OCI-LY1 (cell line): ENCODE results near the gene GATD1.

Experiments
- H2AFZ ChIP-seq: fragments of 200-600 bp; sonication (generic), shearing (Covaris generic); 2 replicates; pipeline ENCODE4 v1.6.0; 2014; ENCODE audit warnings: antibody characterized with exemption, mild to moderate bottlenecking, low read length
- H3F3A ChIP-seq: fragments of 200-600 bp; sonication (generic), shearing (Covaris generic); 2 replicates; pipeline ENCODE4 v1.6.0; 2014; ENCODE audit warnings: mild to moderate bottlenecking, antibody characterized with exemption, low read length, moderate library complexity; ENCODE audit not compliant: insufficient read depth
- H3K27ac ChIP-seq: fragments of 200-600 bp; sonication (generic); 2 replicates; pipeline ENCODE4 v1.5.1; 2014; ENCODE audit warnings: low read length, mixed run types, mild to moderate bottlenecking, low read depth; ENCODE audit not compliant: poor library complexity, severe bottlenecking
- H3K27me3 ChIP-seq: fragments of 200-600 bp; sonication (generic); 2 replicates; pipeline ENCODE4 v1.6.0; 2014; ENCODE audit warnings: antibody characterized with exemption, mild to moderate bottlenecking, low read length, moderate library complexity; ENCODE audit not compliant: insufficient read depth
- H3K36me3 ChIP-seq: fragments of 200-600 bp; sonication (generic); 2 replicates; pipeline ENCODE4 v1.6.1; 2014; ENCODE audit warnings: mild to moderate bottlenecking, antibody characterized with exemption, low read length, moderate library complexity, mixed read lengths; ENCODE audit not compliant: insufficient read depth
- H3K4me1 ChIP-seq: fragments of 200-600 bp; sonication (generic); 2 replicates; pipeline ENCODE4 v1.5.1; 2014; ENCODE audit warnings: mild to moderate bottlenecking, low read length, moderate library complexity; ENCODE audit not compliant: insufficient read depth, severe bottlenecking
- H3K4me2 ChIP-seq: fragments of 200-600 bp; sonication (generic), shearing (Covaris generic); 2 replicates; pipeline ENCODE4 v1.6.1; 2014; ENCODE audit warnings: low read length
- H3K4me3 ChIP-seq: fragments of 200-600 bp; sonication (generic); 2 replicates; pipeline ENCODE4 v1.5.1; 2014; ENCODE audit warnings: low read length, low read depth, mild to moderate bottlenecking, mixed read lengths; ENCODE audit not compliant: poor library complexity, severe bottlenecking
- H3K79me2 ChIP-seq: fragments of 200-600 bp; shearing (Covaris generic); 2 replicates; pipeline ENCODE4 v1.6.1; 2016; ENCODE audit warnings: mixed run types, low read length, mixed read lengths; ENCODE audit not compliant: insufficient read depth
- H3K9ac ChIP-seq: fragments of 200-600 bp; sonication (generic), shearing (Covaris generic); 2 replicates; pipeline ENCODE4 v1.6.1; 2014; ENCODE audit warnings: mild to moderate bottlenecking, low read length, mixed read lengths
- H3K9me2 ChIP-seq: fragments of 200-600 bp; sonication (generic), shearing (Covaris generic); 2 replicates; pipeline ENCODE4 v1.6.1; 2014; ENCODE audit warnings: low read depth, mild to moderate bottlenecking, low read length, mixed read lengths
- H3K9me3 ChIP-seq: fragments of 200-600 bp; shearing (Covaris generic); 2 replicates; pipeline ENCODE4 v1.6.1; 2014; ENCODE audit warnings: low read length, mixed read lengths
- H4K20me1 ChIP-seq: fragments of 200-600 bp; sonication (generic), shearing (Covaris generic); 2 replicates; pipeline ENCODE4 v1.6.0; 2016; ENCODE audit warnings: mild to moderate bottlenecking, low read length; ENCODE audit not compliant: insufficient read depth
- EZH2 ChIP-seq: fragments of 200-600 bp; sonication (generic), shearing (Covaris generic); IDR thresholded peaks from 2 replicates; pipeline ENCODE4 v1.8.0; 2017; ENCODE audit warnings: borderline replicate concordance, mixed run types, mild to moderate bottlenecking, antibody characterized with exemption, low read length, moderate library complexity, mixed read lengths
- TF ChIP-seq, protein P1 (sequence below): fragments of 200-600 bp; sonication (generic), shearing (Covaris generic); IDR thresholded peaks from 2 replicates; pipeline ENCODE4 v1.5.1; 2017; ENCODE audit warnings: mild to moderate bottlenecking, antibody characterized with exemption, low read length, moderate library complexity, mixed read lengths

Gene GATD1

DNA sequence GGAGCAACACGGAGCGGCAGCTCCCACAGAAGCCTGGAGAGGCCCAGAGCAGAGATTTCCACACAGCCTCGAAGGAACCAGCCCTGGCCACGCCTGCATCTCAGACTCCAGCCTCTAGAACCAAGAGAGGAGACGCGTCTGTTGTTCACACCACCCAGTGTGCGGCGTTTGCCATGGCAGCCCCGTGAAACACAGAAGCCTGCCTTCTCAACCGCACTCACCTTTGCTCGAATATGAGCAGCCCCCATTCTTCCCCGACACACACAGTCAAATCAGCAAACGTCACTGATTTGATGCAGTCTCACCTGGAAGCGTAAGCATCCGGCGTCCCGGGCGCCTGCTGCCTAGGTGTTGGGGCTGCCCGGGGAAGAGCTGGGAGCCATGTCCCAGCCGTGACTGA is 44.2 kb downstream of the GATD1 start:
- H3K27me3 ChIP-seq = peaks cover 14% of the 10 kb centered on the region
- no peak overlapping the region for H2AFZ ChIP-seq
- H3K36me3 ChIP-seq = no peaks in the 10 kb centered on the region
- H3K4me2 ChIP-seq = no peak overlapping the region
- no peaks in the 10 kb centered on the region for H3F3A ChIP-seq
- H4K20me1 ChIP-seq = no peaks in the 10 kb centered on the region
- peaks cover 4% of the 10 kb centered on the region for H3K4me1 ChIP-seq
- H3K4me3 ChIP-seq = no peak overlapping the region
- H3K9me2 ChIP-seq = no peaks in the 10 kb centered on the region
- no peaks in the 10 kb centered on the region for H3K79me2 ChIP-seq
- no peak overlapping the region for H3K9ac ChIP-seq
- H3K27ac ChIP-seq = no peak overlapping the region
- H3K9me3 ChIP-seq = no peaks in the 10 kb centered on the region
- TF ChIP-seq EZH2 = no peak
- TF ChIP-seq, protein P1, sequence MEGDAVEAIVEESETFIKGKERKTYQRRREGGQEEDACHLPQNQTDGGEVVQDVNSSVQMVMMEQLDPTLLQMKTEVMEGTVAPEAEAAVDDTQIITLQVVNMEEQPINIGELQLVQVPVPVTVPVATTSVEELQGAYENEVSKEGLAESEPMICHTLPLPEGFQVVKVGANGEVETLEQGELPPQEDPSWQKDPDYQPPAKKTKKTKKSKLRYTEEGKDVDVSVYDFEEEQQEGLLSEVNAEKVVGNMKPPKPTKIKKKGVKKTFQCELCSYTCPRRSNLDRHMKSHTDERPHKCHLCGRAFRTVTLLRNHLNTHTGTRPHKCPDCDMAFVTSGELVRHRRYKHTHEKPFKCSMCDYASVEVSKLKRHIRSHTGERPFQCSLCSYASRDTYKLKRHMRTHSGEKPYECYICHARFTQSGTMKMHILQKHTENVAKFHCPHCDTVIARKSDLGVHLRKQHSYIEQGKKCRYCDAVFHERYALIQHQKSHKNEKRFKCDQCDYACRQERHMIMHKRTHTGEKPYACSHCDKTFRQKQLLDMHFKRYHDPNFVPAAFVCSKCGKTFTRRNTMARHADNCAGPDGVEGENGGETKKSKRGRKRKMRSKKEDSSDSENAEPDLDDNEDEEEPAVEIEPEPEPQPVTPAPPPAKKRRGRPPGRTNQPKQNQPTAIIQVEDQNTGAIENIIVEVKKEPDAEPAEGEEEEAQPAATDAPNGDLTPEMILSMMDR = no peak

DNA sequence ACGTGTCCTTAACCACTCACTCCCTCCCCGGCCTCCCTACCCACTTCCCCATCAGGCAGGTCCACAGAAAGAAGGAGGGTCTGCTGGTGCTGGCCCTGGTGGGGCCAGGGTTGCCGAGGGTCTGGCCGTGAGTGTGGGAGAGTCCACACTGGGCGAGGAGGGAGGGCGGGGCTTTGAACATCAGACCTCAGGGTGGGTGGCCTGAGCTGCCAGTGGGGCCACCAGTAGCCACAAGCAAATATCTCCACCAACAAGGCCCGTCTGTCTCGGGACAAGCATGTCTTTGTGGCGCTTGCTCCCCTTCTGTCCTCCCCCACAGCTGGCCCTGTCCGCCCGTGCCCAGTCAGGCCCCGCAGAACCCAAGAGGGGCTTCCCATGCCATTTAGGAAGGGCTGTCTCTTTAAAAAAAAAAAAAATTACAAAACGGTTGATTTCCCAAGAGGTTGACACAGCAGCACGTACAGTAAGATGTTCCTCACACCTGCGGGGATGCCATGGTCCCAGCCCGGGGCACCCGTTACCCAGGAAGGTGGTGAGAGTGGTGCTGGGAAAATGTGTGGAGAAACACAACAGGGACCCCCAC is 47.7 kb downstream of the GATD1 start:
- no peaks in the 10 kb centered on the region for H3K9me3 ChIP-seq
- no peak overlapping the region for H3K4me2 ChIP-seq
- H3K27me3 ChIP-seq = peaks cover 4% of the 10 kb centered on the region; the same call in 1 of the 2 replicates
- no peaks in the 10 kb centered on the region for H3K36me3 ChIP-seq
- H3K79me2 ChIP-seq = no peaks in the 10 kb centered on the region
- H2AFZ ChIP-seq = no peak overlapping the region
- H3K9me2 ChIP-seq = no peaks in the 10 kb centered on the region
- TF ChIP-seq, protein P1 = no peak
- TF ChIP-seq EZH2 = no peak
- H3K4me3 ChIP-seq = no peak overlapping the region
- no peaks in the 10 kb centered on the region for H3F3A ChIP-seq
- H4K20me1 ChIP-seq = no peaks in the 10 kb centered on the region
- H3K9ac ChIP-seq = no peak overlapping the region
- H3K4me1 ChIP-seq = peaks cover 29% of the 10 kb centered on the region
- no peak overlapping the region for H3K27ac ChIP-seq

DNA sequence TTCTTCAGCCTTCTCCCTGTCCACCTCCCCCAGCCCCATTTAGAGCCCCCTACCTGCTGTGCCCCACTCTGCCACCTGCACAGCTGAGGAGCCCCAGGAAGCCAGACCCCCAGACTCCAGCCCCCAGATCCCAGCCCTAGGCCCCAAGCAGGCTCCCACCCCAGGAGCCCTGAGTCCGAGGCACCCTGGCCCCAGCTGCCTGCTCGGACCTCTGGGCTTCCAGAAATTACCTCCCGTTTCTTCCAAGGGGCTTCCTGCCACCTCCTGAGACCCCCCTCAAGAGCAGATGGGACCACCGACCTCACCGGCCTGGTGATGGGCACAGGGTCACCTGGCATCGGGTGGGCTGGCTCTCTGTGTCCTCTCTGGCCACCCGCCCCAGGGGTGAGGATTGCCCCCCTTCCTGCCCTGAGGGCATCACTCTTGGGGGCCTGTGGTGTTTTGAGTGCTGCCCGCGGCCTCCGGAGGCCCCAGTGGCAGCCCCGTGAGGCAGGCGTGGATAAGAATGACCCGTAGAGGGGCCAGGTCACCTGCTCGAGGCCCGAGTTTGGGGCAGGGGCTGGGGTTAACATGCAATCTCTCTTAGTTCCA is 48.3 kb downstream of the GATD1 start:
- no peak for TF ChIP-seq EZH2
- TF ChIP-seq, protein P1 = no peak
- peaks cover 34% of the 10 kb centered on the region for H3K4me1 ChIP-seq
- no peak overlapping the region for H2AFZ ChIP-seq
- H3K9ac ChIP-seq = no peak overlapping the region
- no peak overlapping the region for H3K4me3 ChIP-seq
- no peak overlapping the region for H3K27ac ChIP-seq
- no peak overlapping the region for H3K4me2 ChIP-seq
- H3K9me2 ChIP-seq = no peaks in the 10 kb centered on the region
- no peaks in the 10 kb centered on the region for H3K9me3 ChIP-seq
- H3F3A ChIP-seq = no peaks in the 10 kb centered on the region
- H3K79me2 ChIP-seq = no peaks in the 10 kb centered on the region
- H3K36me3 ChIP-seq = no peaks in the 10 kb centered on the region
- H4K20me1 ChIP-seq = no peaks in the 10 kb centered on the region
- peaks cover 4% of the 10 kb centered on the region; the same call in 1 of the 2 replicates for H3K27me3 ChIP-seq
